UCSD-AML1 (cell line): Measurements from ENCODE around the gene VAMP1.
"Not testable (repeated sequence)": the region's sequence is repeated elsewhere in the genome, so short reads cannot be mapped to it uniquely, and the experiment has no call there.

Source experiments
- DNase-seq: peaks from one replicate; lab custom pipeline; 2025; ENCODE audit not compliant: unreplicated experiment; lab: John Stamatoyannopoulos, UW

VAMP1 gene

GRCh38 chr12:6470375-6471163, at the start of gene VAMP1:
VAMP1 (minus strand) TSS chr12:6470677; CDS start chr12:6470531, 146 bp downstream.
- peak; percentile 97 for DNase-seq

- DNase-seq: no peak
Observed at GRCh38 chr12:6520186-6520585, 49.7 kb upstream of the VAMP1 start.

- no peak for DNase-seq
Observed at GRCh38 chr12:6508087-6508486, 37.6 kb upstream of the VAMP1 start.

- no peak for DNase-seq
Observed at GRCh38 chr12:6507102-6507998, 36.9 kb upstream of the VAMP1 start.

- no peak for DNase-seq
Observed at GRCh38 chr12:6500466-6500865, 30.0 kb upstream of the VAMP1 start.

- DNase-seq: not testable (repeated sequence)
Observed at GRCh38 chr12:6497291-6497690, 26.8 kb upstream of the VAMP1 start.

GRCh38 chr12:6494968-6495367, 24.5 kb upstream of the VAMP1 start:
- no peak for DNase-seq

- DNase-seq: no peak
Observed at GRCh38 chr12:6494258-6494743, 23.8 kb upstream of the VAMP1 start.

- peak; percentile 95 for DNase-seq
Observed at GRCh38 chr12:6493497-6494257, 23.2 kb upstream of the VAMP1 start, which contains the start of gene NCAPD2. NCAPD2 (plus strand) TSS chr12:6494102; CDS start chr12:6495099, 997 bp downstream.

GRCh38 chr12:6492838-6493496, 22.5 kb upstream of the VAMP1 start, which contains the start of gene MRPL51:
MRPL51 (minus strand) TSS chr12:6493262; CDS start chr12:6493136, 126 bp downstream.
- DNase-seq: peak; percentile 96

- DNase-seq: not testable (repeated sequence)
Observed at GRCh38 chr12:6490673-6491072, 20.2 kb upstream of the VAMP1 start.

GRCh38 chr12:6489449-6489848, 19.0 kb upstream of the VAMP1 start:
- no peak for DNase-seq

- no peak for DNase-seq
Observed at GRCh38 chr12:6488240-6488639, 17.8 kb upstream of the VAMP1 start.

- no peak for DNase-seq
Observed at GRCh38 chr12:6478416-6478815, 7.9 kb upstream of the VAMP1 start.

GRCh38 chr12:6477601-6478377, 7.3 kb upstream of the VAMP1 start:
- not testable (repeated sequence) for DNase-seq

- DNase-seq: no peak
Observed at GRCh38 chr12:6476489-6476888, 6.0 kb upstream of the VAMP1 start.

- DNase-seq: not testable (repeated sequence)
Observed at GRCh38 chr12:6475233-6475975, 4.9 kb upstream of the VAMP1 start.

- DNase-seq: no peak
Observed at GRCh38 chr12:6472491-6472890, 2.0 kb upstream of the VAMP1 start.

- no peak for DNase-seq
Observed at GRCh38 chr12:6471989-6472360, 1.5 kb upstream of the VAMP1 start.
